Smooth muscle cell (in vitro differentiated cells): Measurements from ENCODE around the gene HP1BP3. TPM values are rescaled to one million over a fixed set of nuclear protein-coding genes. Genes with fewer than 3 reads are reported as not detected.

Experiments
- DNase-seq: peaks from one replicate; lab custom pipeline; 2025; ENCODE audit not compliant: unreplicated experiment; lab: John Stamatoyannopoulos, UW
- H2AFZ ChIP-seq: fragments of 200-600 bp; sonication (generic); 2 replicates; pipeline ENCODE4 v1.6.0; 2016; ENCODE audit warnings: antibody characterized with exemption, low read depth, mild to moderate bottlenecking
- H3F3A ChIP-seq: fragments of 200-600 bp; sonication (generic); 2 replicates; pipeline ENCODE4 v1.6.0; 2017; ENCODE audit warnings: antibody characterized with exemption, low read depth
- H3K27ac ChIP-seq: fragments of 200-600 bp; sonication (generic); 2 replicates; pipeline ENCODE4 v1.5.1; 2016; ENCODE audit warnings: low read depth, mild to moderate bottlenecking
- H3K27me3 ChIP-seq: fragments of 200-600 bp; sonication (generic); 2 replicates; pipeline ENCODE4 v1.6.1; 2016; ENCODE audit warnings: low read depth, mild to moderate bottlenecking
- H3K36me3 ChIP-seq: fragments of 200-600 bp; sonication (generic); 2 replicates; pipeline ENCODE4 v1.5.1; 2016; ENCODE audit warnings: low read depth
- H3K4me1 ChIP-seq: fragments of 200-600 bp; sonication (generic); 2 replicates; pipeline ENCODE4 v1.5.1; 2016; ENCODE audit warnings: low read depth
- H3K4me2 ChIP-seq: fragments of 200-600 bp; sonication (generic); 2 replicates; pipeline ENCODE4 v1.6.0; 2016; ENCODE audit warnings: mild to moderate bottlenecking
- H3K4me3 ChIP-seq: fragments of 200-600 bp; sonication (generic); 2 replicates; pipeline ENCODE4 v1.5.1; 2016; ENCODE audit warnings: mild to moderate bottlenecking
- H3K79me2 ChIP-seq: fragments of 200-600 bp; sonication (generic); 2 replicates; pipeline ENCODE4 v1.6.0; 2016; ENCODE audit warnings: low read depth, mild to moderate bottlenecking
- H3K9ac ChIP-seq: fragments of 200-600 bp; sonication (generic); 2 replicates; pipeline ENCODE4 v1.6.0; 2016; ENCODE audit warnings: low read depth
- H3K9me3 ChIP-seq: fragments of 200-600 bp; sonication (generic); replicated peaks from 2 replicates; pipeline ENCODE4 v1.5.1; 2016; ENCODE audit warnings: low read depth
- H4K20me1 ChIP-seq: fragments of 200-600 bp; sonication (generic); 2 replicates; pipeline ENCODE4 v1.6.0; 2016; ENCODE audit warnings: low read depth
- WGBS: methylation state at CpG from one replicate; pipeline ENCODE4 v1.1.7; 2016; ENCODE audit warnings: low lambda C conversion rate; 5-methylcytosine and 5-hydroxymethylcytosine counted together
- polyA plus RNA-seq: library from polyadenylated mRNA; unstranded; fragments of >200 nt; fragmentation: Nextera tagmentation; extraction: Ambion mirVana; gene quantifications from 2 replicates; pipeline ENCODE4 v1.2.1, GENCODE V29; 2016
- total RNA-seq: library from RNA; depleted of rRNA; stranded (reverse); fragments of >200 nt; gene quantifications from 2 replicates; pipeline ENCODE4 v1.2.3, GENCODE V29; 2014
- TF ChIP-seq, protein P1 (sequence below): fragments of 200-600 bp; sonication (generic); IDR thresholded peaks from 2 replicates; pipeline ENCODE4 v1.5.1; 2017; ENCODE audit warnings: borderline replicate concordance, mild to moderate bottlenecking, antibody characterized with exemption; ENCODE audit not compliant: insufficient read depth, poor library complexity, severe bottlenecking

HP1BP3 gene
- total and polyA plus RNA-seq, 2 experiments from 2014 or later: 77.9 to 110 TPM

DNA sequence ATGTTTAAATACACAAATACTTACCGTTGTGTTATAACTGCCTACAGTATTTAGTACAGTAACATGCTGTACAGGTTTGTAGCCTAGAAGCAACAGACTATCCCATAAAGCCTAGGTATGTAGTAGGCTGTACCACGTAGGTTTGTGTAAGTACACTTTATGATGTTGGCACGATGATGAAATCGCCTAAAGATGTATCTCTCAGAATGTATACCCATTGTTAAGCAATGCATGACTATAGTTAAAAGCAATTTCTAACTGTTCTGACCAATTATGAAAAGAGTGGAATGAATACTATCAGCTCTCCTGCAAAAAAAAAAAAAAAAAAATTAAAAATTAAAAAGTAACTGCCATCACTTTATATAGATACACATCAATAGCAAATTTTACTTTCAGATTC is 11.4 kb downstream of the HP1BP3 start:
- no peak overlapping the region for H3K9ac ChIP-seq
- no peak overlapping the region for H3K4me2 ChIP-seq
- DNase-seq: no peak
- no peaks in the 10 kb centered on the region for H3K27me3 ChIP-seq
- WGBS: 97% methylated on average over 4 of the region's 4 CpGs
- H3K4me3 ChIP-seq: no peak overlapping the region
- TF ChIP-seq, protein P1, sequence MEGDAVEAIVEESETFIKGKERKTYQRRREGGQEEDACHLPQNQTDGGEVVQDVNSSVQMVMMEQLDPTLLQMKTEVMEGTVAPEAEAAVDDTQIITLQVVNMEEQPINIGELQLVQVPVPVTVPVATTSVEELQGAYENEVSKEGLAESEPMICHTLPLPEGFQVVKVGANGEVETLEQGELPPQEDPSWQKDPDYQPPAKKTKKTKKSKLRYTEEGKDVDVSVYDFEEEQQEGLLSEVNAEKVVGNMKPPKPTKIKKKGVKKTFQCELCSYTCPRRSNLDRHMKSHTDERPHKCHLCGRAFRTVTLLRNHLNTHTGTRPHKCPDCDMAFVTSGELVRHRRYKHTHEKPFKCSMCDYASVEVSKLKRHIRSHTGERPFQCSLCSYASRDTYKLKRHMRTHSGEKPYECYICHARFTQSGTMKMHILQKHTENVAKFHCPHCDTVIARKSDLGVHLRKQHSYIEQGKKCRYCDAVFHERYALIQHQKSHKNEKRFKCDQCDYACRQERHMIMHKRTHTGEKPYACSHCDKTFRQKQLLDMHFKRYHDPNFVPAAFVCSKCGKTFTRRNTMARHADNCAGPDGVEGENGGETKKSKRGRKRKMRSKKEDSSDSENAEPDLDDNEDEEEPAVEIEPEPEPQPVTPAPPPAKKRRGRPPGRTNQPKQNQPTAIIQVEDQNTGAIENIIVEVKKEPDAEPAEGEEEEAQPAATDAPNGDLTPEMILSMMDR: no peak
- no peaks in the 10 kb centered on the region for H3K4me1 ChIP-seq
- no peak overlapping the region for H3K27ac ChIP-seq
- H4K20me1 ChIP-seq: peaks cover 97% of the 10 kb centered on the region
- H2AFZ ChIP-seq: no peak overlapping the region
- peaks cover 4% of the 10 kb centered on the region for H3F3A ChIP-seq
- peaks cover 89% of the 10 kb centered on the region for H3K79me2 ChIP-seq
- H3K9me3 ChIP-seq: no peaks in the 10 kb centered on the region
- H3K36me3 ChIP-seq: peaks cover 35% of the 10 kb centered on the region

DNA sequence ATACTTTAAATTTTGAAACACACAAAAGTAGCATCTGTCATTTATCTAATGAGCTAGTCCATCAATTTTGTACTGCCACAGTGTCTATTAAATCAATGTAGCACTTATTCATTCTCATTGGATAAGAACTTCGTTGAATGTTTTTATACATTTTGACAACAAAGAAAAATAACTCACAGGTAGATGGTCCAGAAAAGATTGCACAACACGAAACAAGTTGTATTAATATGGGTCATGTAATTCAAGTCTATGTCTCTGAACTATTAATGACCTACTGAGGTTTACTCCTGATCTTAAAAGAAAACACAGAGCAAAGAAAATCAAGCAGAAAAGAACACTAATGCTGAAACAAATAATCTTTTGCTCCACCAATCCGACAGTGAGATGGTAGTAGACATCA is 15.3 kb downstream of the HP1BP3 start:
- peaks cover 50% of the 10 kb centered on the region for H3K79me2 ChIP-seq
- no peaks in the 10 kb centered on the region for H3F3A ChIP-seq
- H2AFZ ChIP-seq: no peak overlapping the region
- H3K4me1 ChIP-seq: no peaks in the 10 kb centered on the region
- no peaks in the 10 kb centered on the region for H3K27me3 ChIP-seq
- WGBS: 99% methylated on average over 3 of the region's 3 CpGs
- H4K20me1 ChIP-seq: peaks cover 66% of the 10 kb centered on the region
- no peak overlapping the region for H3K4me2 ChIP-seq
- H3K4me3 ChIP-seq: no peak overlapping the region
- H3K9ac ChIP-seq: no peak overlapping the region
- no peak for DNase-seq
- TF ChIP-seq, protein P1: no peak
- no peak overlapping the region for H3K27ac ChIP-seq
- no peaks in the 10 kb centered on the region for H3K9me3 ChIP-seq
- H3K36me3 ChIP-seq: peaks cover 42% of the 10 kb centered on the region

DNA sequence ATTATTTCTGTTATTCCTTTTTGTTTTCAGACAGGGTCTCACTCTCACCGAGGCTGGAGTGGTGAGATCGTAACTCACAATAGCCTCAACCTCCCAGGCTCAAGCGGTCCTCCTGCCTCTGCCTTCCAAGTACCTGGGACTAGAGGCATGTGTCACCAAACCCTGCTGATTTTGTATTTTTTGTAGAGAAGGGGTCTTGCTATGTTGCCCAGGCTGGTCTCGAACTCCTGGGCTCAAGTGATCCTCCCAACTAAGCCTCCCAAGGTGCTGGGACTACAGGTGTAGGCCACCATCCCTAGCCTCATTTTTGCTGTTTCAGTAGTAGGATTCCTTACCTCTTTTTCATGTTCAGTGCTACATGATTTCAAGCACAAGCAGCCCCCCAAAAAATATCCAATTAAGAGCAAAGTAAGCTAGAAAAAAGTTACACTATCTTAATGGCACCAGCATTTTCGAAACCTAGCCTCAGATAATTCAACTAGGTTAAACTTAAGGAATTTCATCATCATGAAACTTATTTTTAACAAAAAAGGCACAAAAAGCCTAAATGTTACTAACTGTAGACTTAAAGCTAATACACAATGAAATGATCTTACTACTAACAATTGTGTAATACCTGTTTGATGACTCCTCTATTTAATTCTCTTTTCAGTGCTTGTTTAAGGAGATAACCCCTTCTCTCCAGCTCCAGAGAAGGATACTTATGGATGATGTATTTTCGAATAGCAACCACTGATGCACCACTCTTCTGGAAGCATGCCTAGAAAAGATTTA is 16.6 kb downstream of the HP1BP3 start:
- H3K27ac ChIP-seq: no peak overlapping the region
- no peak overlapping the region for H3K4me3 ChIP-seq
- no peaks in the 10 kb centered on the region for H3K27me3 ChIP-seq
- no peak overlapping the region for H3K9ac ChIP-seq
- no peaks in the 10 kb centered on the region for H3F3A ChIP-seq
- H3K9me3 ChIP-seq: no peaks in the 10 kb centered on the region
- H4K20me1 ChIP-seq: peaks cover 53% of the 10 kb centered on the region
- H3K79me2 ChIP-seq: peaks cover 37% of the 10 kb centered on the region
- H3K4me1 ChIP-seq: no peaks in the 10 kb centered on the region
- TF ChIP-seq, protein P1: no peak
- peaks cover 40% of the 10 kb centered on the region for H3K36me3 ChIP-seq
- DNase-seq: no peak
- no peak overlapping the region for H3K4me2 ChIP-seq
- H2AFZ ChIP-seq: no peak overlapping the region
- 97% methylated on average over 6 of the region's 6 CpGs for WGBS

DNA sequence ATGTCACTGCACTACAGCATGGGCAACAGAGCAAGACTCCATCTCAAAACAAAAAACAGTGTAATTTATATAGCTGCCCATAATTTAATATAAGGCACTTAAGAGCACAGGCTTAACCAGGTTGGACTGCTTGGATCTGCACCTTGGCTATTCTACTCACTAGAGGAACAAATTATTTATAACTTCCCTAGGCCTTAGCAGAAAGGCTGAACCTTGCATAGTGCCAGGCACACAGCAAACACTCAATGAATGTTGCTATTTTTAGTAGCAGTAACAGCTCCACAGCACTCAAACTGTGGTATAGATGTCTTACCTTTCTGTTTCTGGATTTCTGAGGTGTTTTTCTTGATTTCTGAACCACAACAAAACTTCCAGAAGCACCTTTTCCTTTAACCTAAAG is 19.8 kb downstream of the HP1BP3 start:
- Histone ChIP-seq H3K4me2 (no peak overlapping the region), H3K27ac (no peak overlapping the region), H3K4me3 (no peak overlapping the region), H3K27me3 (no peaks in the 10 kb centered on the region), H3K79me2 (peaks cover 16% of the 10 kb centered on the region), H3F3A (no peaks in the 10 kb centered on the region), H3K36me3 (peaks cover 50% of the 10 kb centered on the region), H4K20me1 (peaks cover 29% of the 10 kb centered on the region), H3K4me1 (no peaks in the 10 kb centered on the region), H3K9ac (no peak overlapping the region), H3K9me3 (no peaks in the 10 kb centered on the region), H2AFZ (no peak overlapping the region)
- TF ChIP-seq, protein P1: no peak
- DNase-seq: no peak
